Measurements from ENCODE around the gene OBSCN.

OBSCN gene

DNA sequence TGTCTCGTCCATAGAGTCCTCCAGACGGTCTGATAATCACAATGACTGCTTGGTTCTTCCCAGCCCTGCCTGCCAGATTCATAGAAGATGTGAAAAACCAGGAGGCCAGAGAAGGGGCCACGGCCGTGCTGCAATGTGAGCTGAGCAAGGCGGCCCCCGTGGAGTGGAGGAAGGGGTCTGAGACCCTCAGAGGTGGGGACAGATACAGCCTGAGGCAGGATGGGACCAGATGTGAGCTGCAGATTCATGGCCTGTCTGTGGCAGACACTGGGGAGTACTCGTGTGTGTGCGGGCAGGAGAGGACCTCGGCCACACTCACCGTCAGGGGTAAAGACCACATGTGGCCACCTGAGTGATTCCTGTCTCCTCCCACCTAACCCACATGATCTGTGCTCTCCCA, 86.9 kb downstream of the OBSCN start:
- TF ChIP-seq, protein P1, sequence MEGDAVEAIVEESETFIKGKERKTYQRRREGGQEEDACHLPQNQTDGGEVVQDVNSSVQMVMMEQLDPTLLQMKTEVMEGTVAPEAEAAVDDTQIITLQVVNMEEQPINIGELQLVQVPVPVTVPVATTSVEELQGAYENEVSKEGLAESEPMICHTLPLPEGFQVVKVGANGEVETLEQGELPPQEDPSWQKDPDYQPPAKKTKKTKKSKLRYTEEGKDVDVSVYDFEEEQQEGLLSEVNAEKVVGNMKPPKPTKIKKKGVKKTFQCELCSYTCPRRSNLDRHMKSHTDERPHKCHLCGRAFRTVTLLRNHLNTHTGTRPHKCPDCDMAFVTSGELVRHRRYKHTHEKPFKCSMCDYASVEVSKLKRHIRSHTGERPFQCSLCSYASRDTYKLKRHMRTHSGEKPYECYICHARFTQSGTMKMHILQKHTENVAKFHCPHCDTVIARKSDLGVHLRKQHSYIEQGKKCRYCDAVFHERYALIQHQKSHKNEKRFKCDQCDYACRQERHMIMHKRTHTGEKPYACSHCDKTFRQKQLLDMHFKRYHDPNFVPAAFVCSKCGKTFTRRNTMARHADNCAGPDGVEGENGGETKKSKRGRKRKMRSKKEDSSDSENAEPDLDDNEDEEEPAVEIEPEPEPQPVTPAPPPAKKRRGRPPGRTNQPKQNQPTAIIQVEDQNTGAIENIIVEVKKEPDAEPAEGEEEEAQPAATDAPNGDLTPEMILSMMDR (IDR thresholded peaks at IDR 0.05; ENCODE audit: control insufficient read depth, extremely low read depth, insufficient read depth), result no peak
- no peak for DNase-seq (ENCODE audit: low read depth)
- H3K4me3 ChIP-seq (ENCODE audit: low read depth, low read length), result no peak overlapping the region

DNA sequence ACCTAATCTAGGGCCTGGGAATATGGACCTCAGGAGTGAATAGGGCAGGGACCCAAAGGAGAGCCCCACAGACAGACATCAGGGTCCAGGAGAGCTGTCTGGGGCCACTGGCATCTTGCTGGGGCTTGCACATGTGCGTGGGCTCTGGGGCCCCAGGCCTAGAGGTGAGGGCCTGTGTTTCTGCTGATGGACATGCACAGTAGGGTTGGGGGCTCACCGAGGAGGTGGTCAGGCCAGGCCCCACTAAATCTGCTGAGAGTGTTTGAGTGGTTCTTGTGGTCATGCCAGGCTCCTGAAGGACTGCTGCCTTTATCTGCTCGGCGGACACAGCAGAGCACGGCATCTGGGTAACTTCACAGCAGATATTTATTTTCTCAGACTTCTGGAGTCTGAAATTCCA, 87.4 kb downstream of the OBSCN start:
- TF ChIP-seq, protein P1 (IDR thresholded peaks at IDR 0.05; ENCODE audit: control insufficient read depth, extremely low read depth, insufficient read depth), result no peak
- no peak overlapping the region for H3K4me3 ChIP-seq (ENCODE audit: low read depth, low read length)
- no peak for DNase-seq (ENCODE audit: low read depth)

DNA sequence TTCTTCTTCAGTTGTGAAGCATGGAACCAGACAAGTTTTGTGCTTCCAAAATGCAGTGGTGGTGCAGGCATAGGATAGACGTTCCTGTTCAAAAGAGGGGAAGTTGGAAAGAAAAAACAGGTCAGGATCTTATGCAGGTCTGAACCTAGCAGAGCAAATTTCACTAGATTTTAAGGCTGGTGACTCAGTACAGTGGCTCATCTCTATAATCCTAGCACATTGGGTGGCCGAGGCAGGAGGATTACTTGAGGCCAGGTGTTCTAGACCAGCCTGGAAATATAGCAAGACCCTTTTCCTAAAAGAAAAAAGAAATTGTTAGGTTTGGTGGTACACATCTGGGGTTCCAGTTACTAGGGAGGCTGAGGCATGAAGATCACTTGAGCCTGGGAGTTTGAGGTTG, 88.1 kb downstream of the OBSCN start:
- DNase-seq (ENCODE audit: low read depth), result no peak
- H3K4me3 ChIP-seq (ENCODE audit: low read depth, low read length), result no peak overlapping the region
- TF ChIP-seq, protein P1 (IDR thresholded peaks at IDR 0.05; ENCODE audit: control insufficient read depth, extremely low read depth, insufficient read depth), result no peak

DNA sequence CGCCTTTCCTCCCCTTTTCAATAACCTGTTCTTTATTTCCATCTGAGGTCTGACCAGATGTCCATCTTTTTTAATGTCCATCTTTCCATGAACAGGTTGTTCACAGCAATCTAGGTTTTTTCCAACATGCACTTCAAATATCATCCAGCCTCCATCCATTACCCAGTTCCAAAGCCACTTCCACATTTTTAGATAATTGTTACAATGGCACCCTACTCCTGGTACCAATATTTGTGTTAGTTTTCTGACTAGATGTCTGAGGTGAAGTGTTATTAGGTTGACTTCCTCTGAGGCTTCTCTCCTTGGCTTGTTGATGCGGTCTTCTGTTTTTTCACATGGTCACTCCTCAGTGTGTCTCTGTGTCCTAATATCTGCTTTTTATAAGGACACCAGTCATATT, 89.4 kb downstream of the OBSCN start:
- no peak overlapping the region for H3K4me3 ChIP-seq (ENCODE audit: low read depth, low read length)
- TF ChIP-seq, protein P1 (IDR thresholded peaks at IDR 0.05; ENCODE audit: control insufficient read depth, extremely low read depth, insufficient read depth), result no peak
- no peak for DNase-seq (ENCODE audit: low read depth)

DNA sequence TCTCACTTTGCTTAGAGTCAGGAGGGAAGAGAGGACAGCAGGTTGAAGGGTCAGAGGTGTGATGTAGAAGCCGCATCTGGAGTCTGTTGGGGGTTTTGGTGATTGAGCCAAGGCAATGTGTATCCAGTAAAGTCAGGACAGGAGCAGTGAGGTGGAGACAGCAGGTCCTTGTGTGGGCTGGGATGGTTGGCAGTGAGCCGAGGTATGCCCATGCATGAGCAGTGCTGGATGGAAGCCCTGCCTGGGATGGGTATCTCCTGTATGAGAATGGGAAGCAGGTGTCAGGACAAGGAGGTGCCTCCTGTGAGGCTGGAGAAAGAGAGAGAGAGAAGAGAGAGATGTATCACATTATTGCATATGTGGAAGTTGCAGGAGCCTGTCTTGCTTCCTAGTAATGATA, 90.0 kb downstream of the OBSCN start:
- TF ChIP-seq, protein P1 (IDR thresholded peaks at IDR 0.05; ENCODE audit: control insufficient read depth, extremely low read depth, insufficient read depth), result no peak
- H3K4me3 ChIP-seq (ENCODE audit: low read depth, low read length), result no peak overlapping the region
- no peak for DNase-seq (ENCODE audit: low read depth)

DNA sequence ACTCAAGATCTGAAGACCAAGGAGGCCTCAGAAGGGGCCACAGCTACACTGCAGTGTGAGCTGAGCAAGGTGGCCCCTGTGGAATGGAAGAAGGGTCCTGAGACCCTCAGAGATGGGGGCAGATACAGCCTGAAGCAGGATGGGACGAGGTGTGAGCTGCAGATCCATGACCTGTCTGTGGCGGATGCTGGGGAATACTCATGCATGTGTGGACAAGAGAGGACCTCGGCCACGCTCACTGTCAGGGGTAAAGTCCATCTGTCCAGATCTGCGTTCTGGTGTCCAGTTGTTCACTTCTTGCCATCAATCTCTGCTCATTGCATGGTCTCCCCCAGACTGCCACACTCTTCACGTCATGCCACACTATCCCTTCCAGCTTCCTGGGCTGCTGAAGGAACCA, 90.6 kb downstream of the OBSCN start:
- TF ChIP-seq, protein P1 (IDR thresholded peaks at IDR 0.05; ENCODE audit: control insufficient read depth, extremely low read depth, insufficient read depth), result no peak
- DNase-seq (ENCODE audit: low read depth), result no peak
- H3K4me3 ChIP-seq (ENCODE audit: low read depth, low read length), result no peak overlapping the region

DNA sequence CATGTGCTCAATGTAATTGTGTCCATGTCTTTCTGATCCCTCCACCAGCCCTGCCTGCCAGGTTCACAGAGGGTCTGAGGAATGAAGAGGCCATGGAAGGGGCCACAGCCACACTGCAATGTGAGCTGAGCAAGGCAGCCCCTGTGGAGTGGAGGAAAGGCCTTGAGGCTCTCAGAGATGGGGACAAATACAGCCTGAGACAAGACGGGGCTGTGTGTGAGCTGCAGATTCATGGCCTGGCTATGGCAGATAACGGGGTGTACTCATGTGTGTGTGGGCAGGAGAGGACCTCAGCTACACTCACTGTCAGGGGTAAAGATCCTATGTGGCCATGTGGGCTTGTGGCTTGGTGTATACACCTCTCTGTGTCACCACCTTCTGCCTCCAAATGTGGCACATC, 91.4 kb downstream of the OBSCN start:
- TF ChIP-seq, protein P1 (IDR thresholded peaks at IDR 0.05; ENCODE audit: control insufficient read depth, extremely low read depth, insufficient read depth), result no peak
- DNase-seq (ENCODE audit: low read depth), result no peak
- H3K4me3 ChIP-seq (ENCODE audit: low read depth, low read length), result no peak overlapping the region

Data from LNCaP clone FGC (cell line).